ENCODE results near the gene INSL3. TPM values are rescaled to one million over a fixed set of nuclear protein-coding genes. Genes with fewer than 3 reads are reported as not detected.

The INSL3 gene
- 0.33 to 0.85 TPM (median 0.60 TPM) in 5 replicates for total RNA-seq (2022; extraction: Qiagen RNA extraction)

GRCh38 chr19:17821190-17821589, at the start of gene INSL3:
Gene INSL3, minus strand, starts transcription at chr19:17821519. Its CDS starts 13 bp downstream, at chr19:17821506.

GRCh38 chr19:17859533-17860330, 38.4 kb upstream of the INSL3 start, which contains the start of gene RPL18A:
Gene RPL18A, plus strand, starts transcription at chr19:17859910. Its CDS starts 47 bp downstream, at chr19:17859957.

GRCh38 chr19:17847538-17848366, 26.4 kb upstream of the INSL3 start, which contains the start of gene JAK3:
Gene JAK3, minus strand, starts transcription at chr19:17847982. Its CDS starts 3,565 bp downstream, at chr19:17844417.

GRCh38 chr19:17794731-17795494, 26.4 kb downstream of the INSL3 start, which contains the start of gene B3GNT3:
Gene B3GNT3, plus strand, starts transcription at chr19:17795138. Its CDS starts 12,670 bp downstream, at chr19:17807808.

Other genes with a start within 250 kb of the INSL3 start
- 1.3 to 2.0 TPM (median 1.7 TPM) in 5 replicates for gene UNC13A, start 133.2 kb downstream of the INSL3 start, total RNA-seq (2022; extraction: Qiagen RNA extraction)
- 21.2 to 37.0 TPM (median 31.1 TPM) in 5 replicates for gene MAP1S, start 102.0 kb downstream of the INSL3 start, total RNA-seq (2022; extraction: Qiagen RNA extraction)
- gene FCHO1, start 70.0 kb downstream of the INSL3 start, total RNA-seq (2022; extraction: Qiagen RNA extraction) = 17.7 to 21.9 TPM (median 17.9 TPM) in 5 replicates
- gene B3GNT3, start 26.4 kb downstream of the INSL3 start, total RNA-seq (2022; extraction: Qiagen RNA extraction) = 3.6 to 4.9 TPM (median 4.3 TPM) in 5 replicates
- gene JAK3, start 26.5 kb upstream of the INSL3 start, total RNA-seq (2022; extraction: Qiagen RNA extraction) = 0.18 to 0.41 TPM (median 0.29 TPM) in 5 replicates
- gene RPL18A, start 38.4 kb upstream of the INSL3 start, total RNA-seq (2022; extraction: Qiagen RNA extraction) = 1,833 to 2,279 TPM (median 2,212 TPM) in 5 replicates
- gene SLC5A5, start 50.4 kb upstream of the INSL3 start, total RNA-seq (2022; extraction: Qiagen RNA extraction) = 0.12 to 0.20 TPM (median 0.15 TPM) in 5 replicates
- gene CCDC124, start 111.5 kb upstream of the INSL3 start, total RNA-seq (2022; extraction: Qiagen RNA extraction) = 97.0 to 117 TPM (median 111 TPM) in 5 replicates
- gene KCNN1, start 145.6 kb upstream of the INSL3 start, total RNA-seq (2022; extraction: Qiagen RNA extraction) = 0.22 to 0.53 TPM (median 0.49 TPM) in 5 replicates
- 38.1 to 52.5 TPM (median 48.2 TPM) in 5 replicates for gene ARRDC2, start 186.7 kb upstream of the INSL3 start, total RNA-seq (2022; extraction: Qiagen RNA extraction)